Measurements from ENCODE around the gene FSTL5. TPM values are rescaled to one million over a fixed set of nuclear protein-coding genes. Genes with fewer than 3 reads are reported as not detected.

Gene FSTL5
- total RNA-seq, 1 experiment from 2014 or later, result 29.4 TPM

DNA sequence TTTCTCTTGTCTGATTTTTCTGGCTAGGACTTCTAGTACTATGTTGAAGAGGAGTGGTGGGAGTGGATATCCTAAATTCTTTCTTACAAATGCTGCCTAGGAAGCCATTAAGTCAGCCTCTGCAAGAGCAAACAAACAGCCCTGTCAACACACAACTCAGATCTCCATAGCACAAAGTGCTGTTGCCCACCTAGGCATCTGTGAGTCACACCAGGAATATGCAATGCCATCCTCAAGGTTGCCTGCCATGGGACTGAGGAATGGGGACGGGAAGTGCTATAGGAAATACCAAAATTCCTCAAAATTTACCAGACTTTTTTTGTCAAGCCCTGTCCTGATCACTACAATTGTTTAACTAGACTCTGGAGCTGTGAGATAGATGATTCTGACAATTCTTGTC lies 466.9 kb downstream of the FSTL5 start:
- no peaks in the 10 kb centered on the region for H3K79me2 ChIP-seq (ENCODE audit: low read depth)
- H2AFZ ChIP-seq, result no peak overlapping the region
- ChIA-PET POLR2A (ENCODE audit: unreplicated experiment) (no interaction called here), CTCF (no interaction called here)
- H4K20me1 ChIP-seq (ENCODE audit: insufficient read depth), result no peaks in the 10 kb centered on the region
- no peak overlapping the region for H3K27ac ChIP-seq
- no peaks in the 10 kb centered on the region for H3K9me3 ChIP-seq (ENCODE audit: insufficient read depth, low read depth)
- no peak overlapping the region for H3K4me2 ChIP-seq
- BruUV-seq (replicated peaks), result no TSS peak
- H3K9me2 ChIP-seq (ENCODE audit: insufficient read depth), result no peaks in the 10 kb centered on the region
- no peaks in the 10 kb centered on the region for H3F3A ChIP-seq (ENCODE audit: insufficient read depth, low read depth)
- intact Hi-C loops (cut with micrococcal nuclease; ENCODE audit: unreplicated experiment), result no loop called here
- H3K27me3 ChIP-seq (ENCODE audit: insufficient read depth, low read depth), result no peaks in the 10 kb centered on the region
- no peak overlapping the region for H3K4me3 ChIP-seq
- TF ChIP-seq CTCF (conservative IDR thresholded peaks at IDR 0.05) (no peak), EZH2 (IDR thresholded peaks at IDR 0.05; ENCODE audit: low read depth) (no peak)
- H3K4me1 ChIP-seq (replicated peaks; ENCODE audit: insufficient read depth), result no peaks in the 10 kb centered on the region
- DNase-seq, result peak in 1 of 2 experiments; percentile 2
- no peaks in the 10 kb centered on the region for H3K36me3 ChIP-seq (ENCODE audit: low read depth)

DNA sequence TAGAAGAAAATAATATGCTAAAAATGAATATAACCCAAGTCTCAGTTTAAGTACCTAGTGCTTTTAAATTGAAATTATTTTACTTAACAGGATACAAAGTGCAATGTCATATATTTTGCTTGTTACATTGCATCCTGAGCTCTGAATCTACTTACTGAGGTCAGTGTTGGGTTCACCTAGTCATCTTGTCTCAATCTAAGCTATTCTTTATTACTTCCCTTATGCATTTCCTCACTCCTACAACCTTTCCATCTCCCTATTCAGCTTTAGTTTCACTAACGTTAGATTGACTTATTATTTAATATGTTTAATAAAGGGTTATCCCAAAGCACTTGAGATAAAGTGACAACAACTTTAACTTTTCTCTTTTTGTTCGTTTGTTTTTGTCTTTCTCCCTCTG lies 483.7 kb downstream of the FSTL5 start:
- no peaks in the 10 kb centered on the region for H3F3A ChIP-seq (ENCODE audit: insufficient read depth, low read depth)
- no peak overlapping the region for H3K4me2 ChIP-seq
- H3K27me3 ChIP-seq (ENCODE audit: insufficient read depth, low read depth), result no peaks in the 10 kb centered on the region
- DNase-seq, result no peak
- no peak overlapping the region for H3K27ac ChIP-seq
- no peaks in the 10 kb centered on the region for H3K9me3 ChIP-seq (ENCODE audit: insufficient read depth, low read depth)
- no peaks in the 10 kb centered on the region for H3K79me2 ChIP-seq (ENCODE audit: low read depth)
- no peaks in the 10 kb centered on the region for H3K4me1 ChIP-seq (replicated peaks; ENCODE audit: insufficient read depth)
- H3K4me3 ChIP-seq, result no peak overlapping the region
- H3K36me3 ChIP-seq (ENCODE audit: low read depth), result no peaks in the 10 kb centered on the region
- intact Hi-C loops (cut with micrococcal nuclease; ENCODE audit: unreplicated experiment), result no loop called here
- no peaks in the 10 kb centered on the region for H3K9me2 ChIP-seq (ENCODE audit: insufficient read depth)
- no peaks in the 10 kb centered on the region for H4K20me1 ChIP-seq (ENCODE audit: insufficient read depth)
- TF ChIP-seq CTCF (conservative IDR thresholded peaks at IDR 0.05) (no peak), EZH2 (IDR thresholded peaks at IDR 0.05; ENCODE audit: low read depth) (no peak)
- ChIA-PET CTCF (no interaction called here), POLR2A (ENCODE audit: unreplicated experiment) (interaction anchor here (0.7 kb wide), 1 partner anchor 52 kb away, joined by 3 read pairs; no protein-coding TSS in a partner anchor)
- no TSS peak for BruUV-seq (replicated peaks)
- no peak overlapping the region for H2AFZ ChIP-seq

DNA sequence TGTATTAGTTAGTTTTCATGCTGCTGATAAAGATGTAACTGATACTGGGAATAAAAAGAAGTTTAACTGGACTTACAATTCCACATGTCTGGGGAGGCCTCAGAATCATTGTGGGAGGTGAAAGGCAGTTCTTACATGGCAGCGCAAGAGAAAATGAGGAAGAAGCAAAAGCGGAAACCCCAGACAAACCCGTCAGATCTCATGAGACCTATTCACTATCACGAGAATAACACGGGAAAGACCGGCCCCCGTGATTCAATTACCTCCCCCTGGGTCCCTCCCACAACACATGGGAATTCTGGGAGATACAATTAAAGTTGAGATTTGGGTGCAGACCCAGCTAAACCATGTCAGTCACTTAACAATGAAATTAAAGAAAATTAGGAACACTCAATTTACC lies 499.1 kb downstream of the FSTL5 start:
- H3K9me3 ChIP-seq (ENCODE audit: insufficient read depth, low read depth), result no peaks in the 10 kb centered on the region
- H3K79me2 ChIP-seq (ENCODE audit: low read depth), result peaks cover 11% of the 10 kb centered on the region; the same call in 1 of the 2 replicates
- DNase-seq, result peak; percentile 40 to 53
- intact Hi-C loops (cut with micrococcal nuclease; ENCODE audit: unreplicated experiment), result no loop called here
- no peaks in the 10 kb centered on the region for H3F3A ChIP-seq (ENCODE audit: insufficient read depth, low read depth)
- ChIA-PET POLR2A (ENCODE audit: unreplicated experiment) (no interaction called here), CTCF (no interaction called here)
- TF ChIP-seq EZH2 (IDR thresholded peaks at IDR 0.05; ENCODE audit: low read depth) (no peak), CTCF (conservative IDR thresholded peaks at IDR 0.05) (no peak)
- no peaks in the 10 kb centered on the region for H3K4me1 ChIP-seq (replicated peaks; ENCODE audit: insufficient read depth)
- H4K20me1 ChIP-seq (ENCODE audit: insufficient read depth), result no peaks in the 10 kb centered on the region
- H3K27ac ChIP-seq, result no peak overlapping the region
- peak overlapping the region; percentile 54 for H3K4me2 ChIP-seq
- no peaks in the 10 kb centered on the region for H3K36me3 ChIP-seq (ENCODE audit: low read depth)
- peak overlapping the region; percentile 52; the same call in 1 of the 2 replicates for H3K4me3 ChIP-seq
- no peaks in the 10 kb centered on the region for H3K9me2 ChIP-seq (ENCODE audit: insufficient read depth)
- no TSS peak for BruUV-seq (replicated peaks)
- H2AFZ ChIP-seq, result peak overlapping the region; percentile 76
- H3K27me3 ChIP-seq (ENCODE audit: insufficient read depth, low read depth), result no peaks in the 10 kb centered on the region
